MCF 10A (cell line): ENCODE data around the gene BTF3L4. TPM values are rescaled to one million over a fixed set of nuclear protein-coding genes. Genes with fewer than 3 reads are reported as not detected.

Source experiments
- BruUV-seq: library from RNA; stranded (reverse); fragments of 400-500 nt; replicated peaks from 2 replicates; lab custom pipeline; 2021; lab: Mats Ljungman, UMichigan
- CTCF ChIA-PET: fragments of 300-600 bp; sonication (Branson Sonifier 250); formaldehyde crosslinking; extraction: SDS; loops from one replicate; lab custom pipeline; 2021; ENCODE audit warnings: antibody characterized with exemption, inconsistent platforms; lab: Yijun Ruan, JAX
- POLR2A ChIA-PET: fragments of 300-600, 350-650 bp; sonication (Branson Sonifier 250); formaldehyde crosslinking; extraction: SDS; loops from one replicate; lab custom pipeline; 2020; ENCODE audit warnings: antibody characterized with exemption, inconsistent platforms; lab: Yijun Ruan, JAX
- DNase-seq: peaks from one replicate; pipeline ENCODE4 v3.0.0-alpha.2; 2018; ENCODE audit not compliant: unreplicated experiment
- H3K27ac Mint-ChIP-seq: one replicate; pipeline ENCODE4 v1.8.0; 2022; ENCODE audit warnings: mild to moderate bottlenecking, low read depth, mixed read lengths; ENCODE audit not compliant: unreplicated experiment
- H3K27me3 Mint-ChIP-seq: one replicate; pipeline ENCODE4 v1.8.0; 2022; ENCODE audit warnings: mixed read lengths; ENCODE audit not compliant: insufficient read depth, unreplicated experiment
- H3K36me3 Mint-ChIP-seq: one replicate; pipeline ENCODE4 v1.8.0; 2022; ENCODE audit warnings: mild to moderate bottlenecking, moderate library complexity, mixed read lengths; ENCODE audit not compliant: insufficient read depth, unreplicated experiment
- H3K4me1 Mint-ChIP-seq: one replicate; pipeline ENCODE4 v1.8.0; 2022; ENCODE audit warnings: mixed read lengths; ENCODE audit not compliant: insufficient read depth, unreplicated experiment
- H3K4me3 Mint-ChIP-seq: one replicate; pipeline ENCODE4 v1.8.0; 2022; ENCODE audit warnings: mild to moderate bottlenecking, moderate library complexity, mixed read lengths; ENCODE audit not compliant: unreplicated experiment
- H3K9me3 Mint-ChIP-seq: one replicate; pipeline ENCODE4 v1.8.0; 2022; ENCODE audit warnings: mixed read lengths; ENCODE audit not compliant: unreplicated experiment
- CTCF ChIP-seq: fragments of 200-600 bp; IDR thresholded peaks from one replicate; pipeline ENCODE4 v1.8.0; 2022; ENCODE audit warnings: antibody characterized with exemption, mild to moderate bottlenecking; ENCODE audit not compliant: unreplicated experiment
- intact Hi-C: fragments of 100-400 bp; cut with micrococcal nuclease; formaldehyde crosslinking; loops from 2 replicates; pipeline ENCODE4 v1.14.1; 2022
- total RNA-seq: library from RNA; stranded (reverse); gene quantifications from 2 replicates; pipeline ENCODE4 v1.2.3, GENCODE V29; 2022

The BTF3L4 gene
- total RNA-seq, 1 experiment from 2014 or later = 76.0 TPM

GRCh38 chr1:52112489-52112888 lies 56.4 kb downstream of the BTF3L4 start:
- DNase-seq = no peak
- no peak overlapping the region for H3K27ac Mint-ChIP-seq
- no peaks in the 10 kb centered on the region for H3K4me1 Mint-ChIP-seq
- no peak for TF ChIP-seq CTCF
- BruUV-seq = no TSS peak
- no peaks in the 10 kb centered on the region for H3K27me3 Mint-ChIP-seq
- H3K4me3 Mint-ChIP-seq = no peak overlapping the region
- POLR2A ChIA-PET = interaction anchor here (0.6 kb wide), 1 partner anchor 256 kb away, joined by 3 read pairs; no protein-coding TSS in a partner anchor
- H3K9me3 Mint-ChIP-seq = no peaks in the 10 kb centered on the region
- no peaks in the 10 kb centered on the region for H3K36me3 Mint-ChIP-seq
- intact Hi-C loops = no loop called here
- CTCF ChIA-PET = interaction anchor here (1.0 kb wide), 1 partner anchor 184 kb away, joined by 3 read pairs; no protein-coding TSS in a partner anchor

GRCh38 chr1:52119301-52120079 lies 63.4 kb downstream of the BTF3L4 start:
- Mint-ChIP-seq H3K27ac (no peak overlapping the region), H3K9me3 (no peaks in the 10 kb centered on the region), H3K36me3 (no peaks in the 10 kb centered on the region), H3K27me3 (no peaks in the 10 kb centered on the region), H3K4me1 (no peaks in the 10 kb centered on the region), H3K4me3 (no peak overlapping the region)
- intact Hi-C loops = no loop called here
- no TSS peak for BruUV-seq
- ChIA-PET CTCF (interaction anchor here (2.6 kb wide), 1 partner anchor 8 kb away, joined by 13 read pairs; no protein-coding TSS in a partner anchor), POLR2A (no interaction called here)
- TF ChIP-seq CTCF = no peak
- no peak for DNase-seq

GRCh38 chr1:52122384-52122783 lies 66.3 kb downstream of the BTF3L4 start:
- no peak overlapping the region for H3K4me3 Mint-ChIP-seq
- H3K9me3 Mint-ChIP-seq = no peaks in the 10 kb centered on the region
- TF ChIP-seq CTCF = no peak
- ChIA-PET CTCF (interaction anchor here (0.5 kb wide), 1 partner anchor 435 kb away, joined by 3 read pairs; no protein-coding TSS in a partner anchor), POLR2A (no interaction called here)
- no peaks in the 10 kb centered on the region for H3K36me3 Mint-ChIP-seq
- no peak for DNase-seq
- no TSS peak for BruUV-seq
- peaks cover 13% of the 10 kb centered on the region for H3K27me3 Mint-ChIP-seq
- intact Hi-C loops = no loop called here
- no peaks in the 10 kb centered on the region for H3K4me1 Mint-ChIP-seq
- H3K27ac Mint-ChIP-seq = no peak overlapping the region

- intact Hi-C loops = no loop called here
- ChIA-PET POLR2A (interaction anchor here (0.7 kb wide), 1 partner anchor 10 kb away, joined by 3 read pairs; no protein-coding TSS in a partner anchor), CTCF (interaction anchor here (0.7 to 3.0 kb wide), 2 partner anchors 62 to 172 kb away, joined by 3 to 16 read pairs; no protein-coding TSS in a partner anchor)
- peaks cover 7% of the 10 kb centered on the region for H3K4me1 Mint-ChIP-seq
- peaks cover 13% of the 10 kb centered on the region for H3K27me3 Mint-ChIP-seq
- no TSS peak for BruUV-seq
- H3K27ac Mint-ChIP-seq = no peak overlapping the region
- no peak for TF ChIP-seq CTCF
- no peak for DNase-seq
- no peak overlapping the region for H3K4me3 Mint-ChIP-seq
- no peaks in the 10 kb centered on the region for H3K36me3 Mint-ChIP-seq
- no peaks in the 10 kb centered on the region for H3K9me3 Mint-ChIP-seq
Measured at GRCh38 chr1:52123622-52124021, 67.5 kb downstream of the BTF3L4 start.
